Activated effector memory CD4-positive, alpha-beta T cell treated with Interleukin-2 at 50 U/mL for 16 hours (primary cell): Measurements from ENCODE around the gene KRTAP10-7.
"Not testable (repeated sequence)": the region's sequence is repeated elsewhere in the genome, so short reads cannot be mapped to it uniquely, and the experiment has no call there.

ENCODE experiments used
- DNase-seq: peaks from one replicate; pipeline ENCODE4 v3.0.0-alpha.2; 2020

Gene KRTAP10-7

GRCh38 chr21:44571844-44572782 lies 28.3 kb upstream of the KRTAP10-7 start:
- DNase-seq = no peak

GRCh38 chr21:44572959-44573583 lies 27.3 kb upstream of the KRTAP10-7 start:
- no peak for DNase-seq

GRCh38 chr21:44573630-44574456 lies 26.6 kb upstream of the KRTAP10-7 start, which contains the start of gene KRTAP10-4:
Gene KRTAP10-4 (plus strand): TSS chr21:44573729. CDS start chr21:44573759, 30 bp downstream.
- DNase-seq = not testable (repeated sequence)

GRCh38 chr21:44574457-44575306 lies 25.7 kb upstream of the KRTAP10-7 start:
- no peak for DNase-seq

- DNase-seq = no peak
Observed at GRCh38 chr21:44575307-44576024, 24.9 kb upstream of the KRTAP10-7 start.

GRCh38 chr21:44576025-44576420 lies 24.4 kb upstream of the KRTAP10-7 start:
- no peak for DNase-seq

GRCh38 chr21:44578371-44579055 lies 21.9 kb upstream of the KRTAP10-7 start:
- no peak for DNase-seq

GRCh38 chr21:44579056-44579832 lies 21.2 kb upstream of the KRTAP10-7 start:
- no peak for DNase-seq

GRCh38 chr21:44579833-44580144 lies 20.6 kb upstream of the KRTAP10-7 start:
- DNase-seq = no peak

- not testable (repeated sequence) for DNase-seq
Observed at GRCh38 chr21:44580231-44580821, 20.1 kb upstream of the KRTAP10-7 start, which contains the start of gene KRTAP10-5. Gene KRTAP10-5 (minus strand): TSS chr21:44580604. CDS start chr21:44580578, 26 bp downstream.

- no peak for DNase-seq
Observed at GRCh38 chr21:44581158-44581557, 19.2 kb upstream of the KRTAP10-7 start.

- no peak for DNase-seq
Observed at GRCh38 chr21:44582055-44582454, 18.3 kb upstream of the KRTAP10-7 start.

GRCh38 chr21:44583089-44583799 lies 17.2 kb upstream of the KRTAP10-7 start:
- no peak for DNase-seq

GRCh38 chr21:44583800-44584147 lies 16.6 kb upstream of the KRTAP10-7 start:
- DNase-seq = no peak

- no peak for DNase-seq
Observed at GRCh38 chr21:44585892-44586291, 14.5 kb upstream of the KRTAP10-7 start.

- no peak for DNase-seq
Observed at GRCh38 chr21:44589094-44589493, 11.3 kb upstream of the KRTAP10-7 start.

GRCh38 chr21:44589586-44590305 lies 10.7 kb upstream of the KRTAP10-7 start:
- no peak for DNase-seq

- no peak for DNase-seq
Observed at GRCh38 chr21:44590311-44590721, 10.1 kb upstream of the KRTAP10-7 start.
